ENCODE results near the gene GARIN5B. TPM values are rescaled to one million over a fixed set of nuclear protein-coding genes. Genes with fewer than 3 reads are reported as not detected.

Gene GARIN5B
- total RNA-seq, 3 donors from 2014 or later (not counting 1 experiment from before 2014, with no cell fraction given): not detected

- intact Hi-C loops (cut with micrococcal nuclease): no loop called here
- Mint-ChIP-seq H3K4me1 (peaks cover 0 to 6% of the 10 kb centered on the region in 2 donors), H3K27ac (peak overlapping the region in 1 of 2 donors; percentile 75), H3K4me3 (peak overlapping the region; percentile 65), H3K9me3 (no peaks in the 10 kb centered on the region), H3K27me3 (ENCODE audit: low read depth in 2 of 2) (peaks cover 25 to 34% of the 10 kb centered on the region in 2 donors), H3K36me3 (no peaks in the 10 kb centered on the region)
- Histone ChIP-seq H3K9me3 (ENCODE audit: control insufficient read depth, insufficient read depth, low read length) (no peaks in the 10 kb centered on the region), H3K27me3 (ENCODE audit: control insufficient read depth, insufficient read depth, low read length) (peaks cover 39% of the 10 kb centered on the region), H3K4me3 (ENCODE audit: low read length) (no peak overlapping the region), H3K36me3 (ENCODE audit: control insufficient read depth, insufficient read depth, low read length) (no peaks in the 10 kb centered on the region), H3K27ac (ENCODE audit: low read length) (no peak overlapping the region), H3K4me1 (ENCODE audit: control insufficient read depth, insufficient read depth, low read length) (peaks cover 14% of the 10 kb centered on the region)
- ATAC-seq (peak; percentile 53 to 64 (median 63)), DNase-seq (peak in 1 of 2 donors; percentile 58)
- TF ChIP-seq, protein P1, sequence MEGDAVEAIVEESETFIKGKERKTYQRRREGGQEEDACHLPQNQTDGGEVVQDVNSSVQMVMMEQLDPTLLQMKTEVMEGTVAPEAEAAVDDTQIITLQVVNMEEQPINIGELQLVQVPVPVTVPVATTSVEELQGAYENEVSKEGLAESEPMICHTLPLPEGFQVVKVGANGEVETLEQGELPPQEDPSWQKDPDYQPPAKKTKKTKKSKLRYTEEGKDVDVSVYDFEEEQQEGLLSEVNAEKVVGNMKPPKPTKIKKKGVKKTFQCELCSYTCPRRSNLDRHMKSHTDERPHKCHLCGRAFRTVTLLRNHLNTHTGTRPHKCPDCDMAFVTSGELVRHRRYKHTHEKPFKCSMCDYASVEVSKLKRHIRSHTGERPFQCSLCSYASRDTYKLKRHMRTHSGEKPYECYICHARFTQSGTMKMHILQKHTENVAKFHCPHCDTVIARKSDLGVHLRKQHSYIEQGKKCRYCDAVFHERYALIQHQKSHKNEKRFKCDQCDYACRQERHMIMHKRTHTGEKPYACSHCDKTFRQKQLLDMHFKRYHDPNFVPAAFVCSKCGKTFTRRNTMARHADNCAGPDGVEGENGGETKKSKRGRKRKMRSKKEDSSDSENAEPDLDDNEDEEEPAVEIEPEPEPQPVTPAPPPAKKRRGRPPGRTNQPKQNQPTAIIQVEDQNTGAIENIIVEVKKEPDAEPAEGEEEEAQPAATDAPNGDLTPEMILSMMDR (IDR thresholded peaks at IDR 0.05): no peak
- 2% methylated on average over 55 of the region's 59 CpGs for WGBS (ENCODE audit: insufficient coverage)
Observed at GRCh38 chr19:55369653-55370304, 6.7 kb upstream of the GARIN5B start.

DNA sequence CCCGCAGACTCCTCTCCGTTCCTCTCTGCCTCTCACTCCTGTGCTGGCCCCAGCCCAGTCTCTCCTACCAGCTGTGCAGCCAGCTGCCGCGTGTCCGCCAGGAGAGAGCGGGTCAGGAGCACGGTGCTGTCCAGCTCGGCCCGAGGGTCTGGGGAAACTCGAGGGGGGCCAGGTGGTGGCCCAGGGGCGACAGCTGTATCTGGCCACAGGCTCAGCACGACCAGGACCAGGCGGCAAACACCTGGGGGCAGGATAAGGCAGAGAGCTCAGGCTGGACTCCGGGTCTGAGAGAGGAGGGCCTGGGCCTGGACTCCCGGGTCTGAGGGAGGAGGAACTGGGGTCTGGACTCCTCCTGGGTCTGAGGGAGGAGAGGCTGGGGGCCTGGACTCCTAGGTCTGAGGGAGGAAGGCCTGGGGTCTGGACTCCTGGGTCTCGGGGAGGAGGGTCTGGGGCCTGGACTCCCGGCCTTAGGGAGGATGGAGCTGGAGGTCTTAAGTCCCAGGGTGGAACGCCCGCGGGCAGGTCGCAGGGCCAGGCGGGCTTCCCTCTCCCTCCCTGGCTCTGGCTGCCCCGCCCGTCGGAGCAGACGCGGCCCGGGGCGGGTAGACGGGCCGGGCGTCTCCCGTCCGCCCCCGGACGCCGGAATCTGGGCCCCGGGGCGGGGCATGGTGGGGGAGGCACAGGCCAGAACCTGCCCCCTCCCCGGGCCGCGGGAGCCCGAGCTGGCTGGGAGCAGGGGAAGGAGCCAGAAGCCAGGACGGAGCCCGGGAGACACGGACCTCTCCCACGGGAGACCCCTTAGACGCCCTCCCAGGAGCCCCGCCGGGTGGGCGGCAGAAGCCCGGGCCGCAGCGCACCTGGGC lies 5.9 kb upstream of the GARIN5B start:
- intact Hi-C loops (cut with micrococcal nuclease): no loop called here
- 16% methylated on average over 54 of the region's 54 CpGs for WGBS (ENCODE audit: insufficient coverage)
- H3K9me3 ChIP-seq (ENCODE audit: control insufficient read depth, insufficient read depth, low read length): no peaks in the 10 kb centered on the region
- Mint-ChIP-seq H3K9me3 (no peaks in the 10 kb centered on the region), H3K4me1 (peaks cover 0 to 6% of the 10 kb centered on the region in 2 donors), H3K4me3 (no peak overlapping the region), H3K36me3 (no peaks in the 10 kb centered on the region), H3K27me3 (ENCODE audit: low read depth in 2 of 2) (peaks cover 23 to 32% of the 10 kb centered on the region in 2 donors), H3K27ac (no peak overlapping the region)
- TF ChIP-seq, protein P1 (IDR thresholded peaks at IDR 0.05): no peak
- H3K36me3 ChIP-seq (ENCODE audit: control insufficient read depth, insufficient read depth, low read length): no peaks in the 10 kb centered on the region
- H3K27ac ChIP-seq (ENCODE audit: low read length): no peak overlapping the region
- no peak for DNase-seq
- peaks cover 14% of the 10 kb centered on the region for H3K4me1 ChIP-seq (ENCODE audit: control insufficient read depth, insufficient read depth, low read length)
- no peak overlapping the region for H3K4me3 ChIP-seq (ENCODE audit: low read length)
- ATAC-seq: peak; percentile 21 to 50 (median 46)
- peaks cover 33% of the 10 kb centered on the region for H3K27me3 ChIP-seq (ENCODE audit: control insufficient read depth, insufficient read depth, low read length)

GRCh38 chr19:55368106-55368505 lies 5.0 kb upstream of the GARIN5B start:
- no peak overlapping the region for H3K27ac Mint-ChIP-seq
- intact Hi-C loops (cut with micrococcal nuclease): no loop called here
- Histone ChIP-seq H3K9me3 (ENCODE audit: control insufficient read depth, insufficient read depth, low read length) (no peaks in the 10 kb centered on the region), H3K4me3 (ENCODE audit: low read length) (no peak overlapping the region), H3K36me3 (ENCODE audit: control insufficient read depth, insufficient read depth, low read length) (no peaks in the 10 kb centered on the region), H3K27ac (ENCODE audit: low read length) (no peak overlapping the region), H3K4me1 (ENCODE audit: control insufficient read depth, insufficient read depth, low read length) (peaks cover 14% of the 10 kb centered on the region), H3K27me3 (ENCODE audit: control insufficient read depth, insufficient read depth, low read length) (peaks cover 31% of the 10 kb centered on the region)
- no peak for DNase-seq
- TF ChIP-seq, protein P1 (IDR thresholded peaks at IDR 0.05): no peak
- no peak overlapping the region for H3K4me3 Mint-ChIP-seq
- peaks cover 0 to 6% of the 10 kb centered on the region in 2 donors for H3K4me1 Mint-ChIP-seq
- no peaks in the 10 kb centered on the region for H3K9me3 Mint-ChIP-seq
- WGBS (ENCODE audit: insufficient coverage): 95% methylated on average over 16 of the region's 16 CpGs
- no peaks in the 10 kb centered on the region for H3K36me3 Mint-ChIP-seq
- no peak for ATAC-seq
- H3K27me3 Mint-ChIP-seq (ENCODE audit: low read depth in 2 of 2): peaks cover 18 to 27% of the 10 kb centered on the region in 2 donors
